RCC 7860 (cell line): ENCODE results near the gene INSR.
"Not testable (repeated sequence)": the region's sequence is repeated elsewhere in the genome, so short reads cannot be mapped to it uniquely, and the experiment has no call there.

Experiments used
- DNase-seq: peaks from one replicate; pipeline ENCODE4 v3.0.0-alpha.2; 2015; ENCODE audit warnings: low spot score
- FAIRE-seq: peaks from 2 replicates; lab custom pipeline; 2012; peaks lifted over from hg19 to GRCh38; lab: Jason Lieb, UNC

The INSR gene

DNA sequence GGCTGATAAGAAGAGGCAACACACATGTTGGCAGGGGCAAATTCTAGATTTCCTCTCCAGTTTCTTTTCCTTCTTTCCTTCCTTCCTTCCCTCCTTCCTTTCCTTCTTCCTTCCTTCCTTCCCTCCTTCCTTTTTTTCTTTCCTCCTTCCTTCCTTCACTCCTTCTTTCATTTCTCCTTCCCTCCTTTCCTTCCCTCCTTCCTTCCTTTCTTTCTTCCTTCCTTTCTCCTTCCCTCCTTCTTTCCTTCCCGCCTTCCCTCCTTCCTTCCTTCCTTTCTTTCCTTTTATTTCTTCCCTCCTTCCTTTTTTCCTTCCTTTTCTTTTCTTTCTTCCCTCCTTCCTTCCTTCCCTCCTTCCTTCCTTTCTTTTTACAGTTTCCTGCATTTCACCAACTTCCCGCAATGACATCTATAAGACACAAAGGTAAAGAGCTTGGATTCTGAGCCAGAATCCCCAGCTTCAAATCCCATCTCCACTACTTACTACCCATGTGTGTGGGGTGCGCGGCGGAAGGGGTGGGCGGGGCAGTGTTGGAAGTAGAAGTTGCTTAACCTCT is 35.3 kb downstream of the INSR start:
- no peak for FAIRE-seq
- no peak for DNase-seq

DNA sequence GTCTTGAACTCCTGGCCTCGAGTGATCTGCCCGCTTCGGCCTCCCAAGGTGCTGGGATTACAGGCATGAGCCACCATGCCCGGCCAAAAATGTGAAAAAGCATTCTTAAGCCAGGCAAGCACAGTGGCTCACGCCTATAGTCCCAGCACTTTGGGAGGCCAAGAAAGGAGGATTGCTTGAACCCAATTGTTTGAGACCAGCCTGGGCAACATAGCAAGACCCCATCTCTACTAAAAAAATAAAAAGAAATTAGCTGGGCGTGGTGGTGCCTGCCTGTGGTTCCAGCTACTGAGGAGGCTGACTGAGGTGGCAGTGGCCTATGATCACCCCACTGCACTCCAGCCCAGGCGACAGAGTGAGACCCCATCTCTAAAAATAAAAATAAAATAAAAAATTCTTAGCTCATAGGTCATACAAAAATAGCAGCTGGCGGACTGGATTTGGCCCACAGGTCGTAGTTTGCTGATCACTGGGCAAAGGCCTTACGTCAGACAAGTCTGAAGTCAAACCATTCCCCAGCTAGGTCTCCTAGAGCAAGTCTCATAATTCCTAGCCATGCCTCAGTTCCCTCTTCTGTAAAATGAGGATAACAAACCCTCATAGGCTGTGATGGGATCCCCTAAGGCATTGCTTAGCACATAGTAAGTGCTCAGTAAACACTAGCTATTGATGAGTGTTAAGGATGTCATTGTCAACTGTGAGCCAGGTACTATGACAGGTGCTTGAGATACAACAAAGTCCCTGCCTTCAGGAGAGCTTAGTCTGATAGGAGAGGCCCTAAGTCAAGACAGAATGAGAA is 36.0 kb downstream of the INSR start:
- DNase-seq (no peak), FAIRE-seq (no peak)

DNA sequence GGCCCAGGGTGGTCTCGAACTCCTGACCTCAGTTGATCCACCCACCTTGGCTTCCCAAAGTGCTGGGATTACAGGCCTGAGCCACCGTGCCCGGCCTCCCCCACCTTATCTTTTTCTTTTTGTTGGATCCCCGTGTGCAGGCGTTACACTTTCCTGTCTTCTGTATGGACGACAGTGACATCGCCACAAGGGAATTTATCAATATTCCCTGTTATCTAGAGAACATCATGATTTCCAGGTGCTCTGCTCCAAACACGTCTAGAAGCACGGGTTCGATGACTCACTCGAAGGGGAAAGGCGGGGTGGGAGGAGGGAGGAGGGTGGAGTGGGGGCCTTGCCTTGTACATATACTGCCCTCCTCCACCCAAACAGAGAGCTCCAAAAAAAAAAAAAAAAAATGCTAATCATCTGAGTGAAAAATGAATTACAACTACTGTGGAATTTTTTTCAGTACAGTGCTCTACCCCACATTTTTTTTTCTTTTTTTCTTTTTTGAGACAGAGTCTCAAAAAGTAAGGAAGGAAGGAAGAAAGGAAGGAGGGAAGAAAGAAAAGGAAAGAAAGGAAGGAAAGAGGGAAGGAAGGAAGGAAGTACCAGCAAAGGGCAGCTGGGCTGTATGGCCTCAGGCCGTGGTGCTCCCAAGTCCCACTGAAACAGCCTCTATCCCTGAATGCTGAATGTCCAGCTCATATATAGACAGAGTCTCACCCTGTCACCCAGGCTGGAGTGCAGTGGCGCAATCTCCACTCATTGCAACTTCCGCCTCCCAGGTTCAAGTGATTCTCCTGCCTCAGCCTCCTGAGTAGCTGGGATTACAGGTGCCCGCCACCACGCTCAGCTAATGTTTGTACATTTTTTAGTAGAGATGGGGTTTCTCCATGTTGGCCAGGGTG is 36.8 kb downstream of the INSR start:
- no peak for FAIRE-seq
- DNase-seq: no peak

DNA sequence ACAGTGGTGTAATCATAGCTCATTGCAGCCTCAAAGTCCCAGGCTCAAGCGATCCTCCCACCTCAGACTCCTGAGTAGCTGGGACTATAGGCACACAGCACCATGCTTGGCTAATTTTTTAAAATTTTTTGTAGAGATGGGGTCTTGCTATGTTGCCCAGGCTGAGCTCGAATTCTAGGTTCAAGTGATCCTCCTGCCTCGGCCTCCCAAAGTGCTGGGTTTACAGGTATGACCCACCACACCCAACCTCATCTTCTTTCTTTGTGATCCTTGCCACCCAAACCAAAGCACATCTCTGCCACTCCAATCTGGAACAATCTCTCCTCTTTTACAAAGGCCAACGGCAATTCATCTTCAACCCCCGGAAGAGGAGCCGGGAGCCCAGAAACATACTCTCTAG is 38.6 kb downstream of the INSR start:
- FAIRE-seq (no peak), DNase-seq (no peak)

DNA sequence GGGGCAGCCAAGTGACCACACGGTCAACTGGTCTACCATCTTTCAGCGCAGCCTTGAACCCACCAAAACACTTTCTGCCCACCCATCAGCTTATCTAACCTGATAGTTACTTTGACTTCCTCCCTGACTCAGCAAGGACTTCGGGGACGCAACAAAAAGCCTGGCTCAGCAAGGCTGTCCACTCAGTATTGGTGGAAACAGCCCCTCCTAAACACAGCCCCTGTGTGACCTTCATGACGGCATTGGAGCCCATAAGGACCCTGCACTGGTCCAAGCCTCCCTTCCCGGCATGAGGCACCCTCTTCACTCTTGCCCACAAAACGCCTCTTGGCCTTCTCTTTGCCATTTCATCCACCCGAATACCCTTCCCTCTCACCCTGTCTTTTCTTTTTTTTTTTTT is 39.1 kb downstream of the INSR start:
- DNase-seq (no peak), FAIRE-seq (no peak)

DNA sequence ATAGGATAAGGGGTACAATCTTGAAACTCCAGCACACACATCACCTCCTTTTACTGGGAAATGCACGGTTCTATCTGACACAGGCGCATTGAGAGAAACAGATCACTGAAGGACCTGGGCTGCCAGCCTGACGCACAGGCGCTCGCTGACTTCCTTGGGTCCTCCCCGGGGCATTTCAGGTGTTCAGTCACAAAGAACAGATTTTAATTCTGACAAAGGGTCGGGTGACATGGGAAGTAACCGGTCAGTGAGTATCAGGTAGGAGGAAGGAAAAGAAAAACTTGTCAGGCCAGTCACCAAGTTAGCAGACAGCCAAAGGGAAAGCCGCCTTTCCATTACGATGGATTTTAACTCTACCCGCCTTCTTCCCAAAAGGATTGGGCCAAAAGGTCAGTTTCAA is 39.6 kb downstream of the INSR start:
- DNase-seq (no peak), FAIRE-seq (no peak)

DNA sequence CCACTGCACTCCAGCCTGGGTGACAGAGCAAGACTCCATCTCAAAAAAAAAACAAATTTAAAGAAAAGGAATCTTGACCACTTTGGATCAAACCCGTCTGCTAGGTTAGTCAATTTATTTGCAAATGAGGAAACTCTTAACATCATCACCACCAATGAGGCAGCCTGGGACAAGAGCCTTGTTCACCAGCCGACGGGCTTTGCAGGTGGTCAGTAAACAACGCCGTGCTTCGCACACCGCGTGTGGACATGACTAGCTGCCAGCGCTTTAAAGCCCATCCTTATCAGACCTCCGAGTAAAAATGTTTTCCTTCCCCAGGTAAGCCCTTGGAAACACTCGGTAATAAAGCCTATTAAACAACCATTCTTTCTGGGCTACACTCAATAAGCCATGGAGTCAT is 41.9 kb downstream of the INSR start:
- no peak for FAIRE-seq
- no peak for DNase-seq

DNA sequence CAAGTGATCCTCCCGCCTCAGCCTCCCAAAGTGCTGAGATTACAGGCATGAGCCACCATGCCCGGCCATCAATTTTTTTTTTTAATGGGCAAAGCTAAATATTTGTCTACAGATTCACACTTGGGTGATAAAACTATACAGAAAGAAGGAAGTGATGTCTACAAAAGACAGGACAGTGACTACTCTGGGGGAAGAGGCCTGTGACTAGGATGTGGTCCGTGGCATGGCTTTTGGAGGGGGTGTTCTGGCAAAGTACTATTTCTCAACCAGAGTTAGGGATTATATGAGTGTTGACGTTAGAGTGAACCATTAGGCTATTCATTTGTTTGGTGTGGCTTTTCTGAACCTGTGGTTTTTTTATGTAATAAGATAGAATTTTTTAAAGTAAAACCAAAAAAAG is 42.7 kb downstream of the INSR start:
- DNase-seq: no peak
- FAIRE-seq: no peak

DNA sequence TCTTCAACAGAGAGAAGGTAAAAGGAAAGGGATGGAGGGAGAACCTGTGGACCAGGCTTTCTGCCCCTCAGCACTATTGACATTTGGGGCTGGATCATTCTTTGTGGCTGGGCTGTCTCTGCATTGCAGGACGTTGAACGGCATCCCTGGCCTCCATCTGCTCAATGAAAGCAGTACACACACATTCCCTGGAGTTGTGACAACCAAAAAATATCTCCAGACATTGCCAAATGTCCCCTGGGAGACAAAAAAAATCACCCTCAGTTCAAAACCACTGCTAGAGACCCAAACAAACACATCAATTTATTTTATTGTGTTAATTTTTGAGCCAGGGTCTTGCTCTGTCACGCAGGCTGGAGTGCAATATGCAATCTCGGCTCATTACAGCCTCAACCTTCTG is 43.3 kb downstream of the INSR start:
- FAIRE-seq (no peak), DNase-seq (no peak)

DNA sequence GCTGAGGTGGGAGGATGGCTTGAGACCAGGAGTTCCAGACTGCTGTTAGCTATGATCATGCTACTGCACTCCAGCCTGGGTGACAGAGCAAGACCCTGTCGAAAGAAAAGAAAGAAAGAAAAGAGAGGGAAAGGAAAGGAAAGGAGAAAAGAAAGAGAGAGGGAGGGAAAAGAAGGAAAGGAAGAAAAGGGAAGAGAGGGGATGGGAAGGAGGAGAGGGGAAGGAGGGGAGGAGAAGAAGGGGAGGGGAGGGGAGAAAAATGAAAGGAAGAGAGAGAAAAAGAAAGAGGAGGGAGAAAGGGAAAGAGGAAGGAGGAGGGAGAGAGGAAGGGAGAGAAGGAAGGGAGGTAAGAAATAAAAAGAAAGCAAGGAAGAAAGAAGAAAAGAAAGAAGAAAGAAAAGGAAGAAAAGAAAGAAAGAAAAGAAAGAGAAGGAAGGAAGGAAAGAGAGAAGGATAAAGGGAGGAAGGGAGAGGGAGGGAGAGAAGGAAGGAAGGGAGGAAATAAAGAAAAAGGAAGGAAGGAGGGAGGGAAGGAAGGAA is 44.1 kb downstream of the INSR start:
- no peak for DNase-seq
- no peak for FAIRE-seq

DNA sequence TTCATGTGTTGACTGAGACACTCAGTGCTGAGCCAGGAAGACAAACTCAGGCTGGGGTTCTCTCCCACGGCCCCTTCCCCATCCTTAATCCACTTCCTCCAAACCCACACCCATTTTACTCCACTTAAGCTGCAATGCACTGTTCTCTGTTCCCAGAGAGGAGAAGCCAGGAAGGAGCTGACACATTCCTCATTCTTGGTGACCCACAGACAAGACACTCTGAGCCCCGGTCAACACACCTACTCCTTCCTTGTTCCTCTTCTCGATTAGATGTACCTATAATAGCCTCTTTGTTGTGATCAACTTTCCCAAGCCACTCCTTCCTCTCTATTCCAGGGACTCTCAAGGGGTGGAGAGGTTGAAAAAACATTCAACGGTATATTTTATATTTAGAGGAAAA is 47.1 kb downstream of the INSR start:
- DNase-seq (no peak), FAIRE-seq (no peak)

DNA sequence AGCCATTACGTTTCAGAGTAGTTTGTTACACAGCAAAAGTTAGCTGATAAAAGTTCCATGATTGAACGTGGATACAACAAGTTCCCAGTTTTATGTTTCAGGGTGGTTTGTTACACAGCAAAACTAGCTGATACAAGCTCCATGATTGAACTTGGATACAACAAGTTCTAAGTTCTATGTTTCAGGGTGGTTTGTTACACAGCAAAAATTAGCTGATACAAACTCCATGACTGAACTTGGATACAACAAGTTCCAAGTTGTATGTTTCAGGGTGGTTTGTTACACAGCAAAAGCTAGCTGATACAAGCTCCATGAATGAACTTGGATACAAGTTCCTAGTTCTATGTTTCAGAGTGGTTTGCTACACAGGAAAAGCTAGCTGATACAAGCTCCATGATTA is 47.6 kb downstream of the INSR start:
- no peak for FAIRE-seq
- DNase-seq: no peak

DNA sequence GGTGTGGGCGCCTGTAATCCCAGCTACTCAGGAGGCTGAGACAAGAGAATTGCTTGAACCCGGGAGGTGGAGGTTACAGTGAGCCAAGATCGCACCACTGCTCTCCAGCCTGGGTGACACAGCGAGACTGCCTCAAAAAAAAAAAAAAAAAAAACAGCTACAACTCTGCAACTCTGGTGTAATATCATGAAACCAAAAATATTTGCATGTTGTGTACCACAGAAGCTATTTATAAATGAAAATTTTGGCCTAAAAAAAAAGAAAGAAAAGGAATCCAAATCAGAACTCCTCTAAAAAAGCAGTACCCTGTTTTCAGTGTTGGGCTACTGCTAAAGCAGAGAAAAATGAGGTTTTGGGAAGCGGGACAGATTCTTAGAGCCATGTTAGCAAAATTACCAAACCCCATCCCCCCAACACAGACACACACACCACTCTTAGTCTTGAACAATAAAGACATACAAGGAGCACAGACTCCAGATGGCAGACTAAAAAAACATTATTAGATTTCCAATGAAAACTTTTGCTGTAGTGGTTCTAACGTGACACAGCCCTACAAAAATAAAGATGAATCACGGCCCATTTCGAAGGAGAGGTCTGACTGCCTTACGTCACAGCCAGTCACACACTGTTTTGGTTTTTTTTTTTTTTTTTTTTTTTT is 51.5 kb downstream of the INSR start:
- FAIRE-seq (no peak), DNase-seq (no peak)

DNA sequence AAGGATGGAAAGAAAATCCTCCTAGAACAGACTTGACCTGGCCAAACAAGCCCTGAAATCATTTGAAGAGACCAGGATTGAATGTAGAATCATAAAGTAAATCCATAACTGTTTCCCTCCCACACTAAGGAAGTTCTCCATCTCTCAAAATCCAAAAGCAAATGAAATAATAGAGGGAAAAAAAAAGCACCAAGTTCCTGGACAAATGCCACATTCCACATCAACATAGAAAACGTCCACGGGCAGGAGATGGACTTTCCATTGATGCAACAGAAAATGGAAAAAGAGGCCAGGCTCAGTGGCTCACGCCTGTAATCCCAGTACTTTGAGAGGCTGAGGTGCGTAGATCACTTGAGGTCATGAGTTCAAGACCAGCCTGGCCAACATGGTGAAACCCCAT is 56.2 kb downstream of the INSR start:
- FAIRE-seq (no peak), DNase-seq (no peak)

DNA sequence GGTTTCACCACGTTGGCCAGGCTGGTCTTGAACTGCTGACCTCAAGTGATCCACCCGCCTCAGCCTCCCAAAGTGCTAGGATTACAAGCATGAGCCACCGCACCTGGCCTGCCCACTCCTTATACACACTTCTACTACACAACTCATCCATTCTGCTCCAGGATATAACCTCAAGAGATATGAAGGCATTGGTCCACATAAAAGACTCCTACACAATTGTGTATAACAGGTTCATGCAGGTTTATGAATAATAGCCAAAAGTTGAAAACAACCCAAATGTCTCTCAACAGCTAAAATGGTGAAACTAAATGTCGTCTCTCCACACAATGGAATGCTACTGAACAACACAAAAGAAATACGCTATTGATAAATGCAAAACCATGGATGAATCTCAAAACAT is 58.1 kb downstream of the INSR start:
- DNase-seq: no peak
- FAIRE-seq: no peak

DNA sequence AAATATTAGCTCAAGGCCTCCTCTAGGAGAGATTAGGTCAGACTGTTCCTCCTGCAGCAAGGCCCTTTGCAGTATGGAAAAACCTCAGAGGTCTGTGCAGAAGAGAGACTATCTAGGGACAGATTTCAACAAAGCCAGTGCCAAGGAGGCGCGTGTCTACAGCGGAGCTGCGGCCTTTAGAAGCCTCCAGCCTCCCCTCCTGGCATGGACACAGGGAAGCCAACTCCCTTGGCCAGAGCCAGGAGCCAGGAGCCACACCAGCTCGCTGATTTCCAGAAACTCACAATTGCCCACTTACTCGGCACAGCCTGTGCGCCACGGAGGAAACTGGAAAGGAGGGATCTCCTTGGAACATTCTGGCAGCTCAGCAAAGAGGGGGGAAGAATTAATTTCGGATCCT is 63.4 kb downstream of the INSR start:
- no peak for FAIRE-seq
- no peak for DNase-seq

DNA sequence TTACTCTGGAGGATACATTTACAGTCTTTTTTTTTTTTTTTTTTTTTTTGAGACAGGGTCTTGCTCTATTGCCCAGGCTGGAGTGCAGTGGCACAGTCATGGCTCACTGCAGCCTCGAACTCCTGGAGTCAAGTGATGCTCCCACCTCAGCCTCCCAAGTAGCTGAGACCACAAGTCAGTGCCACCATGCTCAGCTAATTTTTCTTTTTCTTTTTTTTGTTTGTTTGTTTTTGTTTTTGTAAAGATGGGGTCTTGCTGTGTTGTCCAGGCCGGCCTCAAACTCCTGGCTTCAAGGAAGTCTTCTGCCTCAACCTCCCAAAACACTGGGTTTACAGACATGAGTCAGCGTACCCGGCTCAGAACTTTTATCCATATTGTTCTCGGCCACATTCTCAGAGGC is 64.5 kb downstream of the INSR start:
- FAIRE-seq (no peak), DNase-seq (no peak)

DNA sequence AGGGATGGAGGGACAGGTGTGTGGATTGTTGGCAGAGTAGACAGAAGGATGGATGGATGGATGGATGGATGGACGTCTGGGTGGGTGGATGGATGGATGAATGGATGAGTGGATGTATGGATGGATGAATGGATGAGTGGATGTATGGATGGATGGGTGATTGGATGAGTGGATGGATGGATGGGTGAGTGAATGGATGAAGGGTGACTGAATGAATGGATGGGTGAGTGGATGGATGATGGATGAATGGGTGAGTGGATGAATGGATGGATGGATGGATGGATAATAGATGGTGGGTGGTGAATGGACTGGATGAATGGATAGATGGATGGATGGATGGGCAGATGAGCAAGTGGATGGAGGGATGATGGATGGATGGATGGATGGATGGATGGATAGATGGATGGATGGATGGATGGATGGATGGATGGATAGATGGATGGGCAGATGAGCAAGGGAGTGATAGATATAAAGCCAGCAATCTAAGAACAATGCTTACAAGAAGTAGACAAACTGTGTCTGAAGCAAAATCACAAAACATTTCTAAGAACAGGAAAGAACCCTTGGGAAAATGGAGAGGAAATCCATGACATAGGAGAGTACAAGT is 65.2 kb downstream of the INSR start:
- DNase-seq (no peak), FAIRE-seq (no peak)

DNA sequence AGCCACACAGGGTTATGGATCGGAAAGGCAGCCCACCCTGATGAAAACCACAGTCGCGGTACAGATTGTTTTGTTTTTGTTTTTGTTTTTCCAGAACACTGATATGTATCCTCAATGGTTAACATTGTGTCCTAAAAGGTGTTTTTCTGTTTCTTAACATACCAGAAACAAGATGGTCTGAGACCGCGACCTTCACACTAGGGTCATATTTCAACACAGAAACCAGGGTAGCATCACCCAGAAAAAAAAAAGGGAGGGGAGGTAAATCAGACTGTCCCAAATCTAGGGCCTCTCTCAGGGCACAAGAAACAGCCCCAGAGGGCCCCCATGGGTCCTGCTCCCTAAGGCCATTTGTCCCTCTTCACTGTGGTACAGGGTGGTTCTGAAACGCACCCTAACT is 66.5 kb downstream of the INSR start:
- FAIRE-seq (no peak), DNase-seq (no peak)

DNA sequence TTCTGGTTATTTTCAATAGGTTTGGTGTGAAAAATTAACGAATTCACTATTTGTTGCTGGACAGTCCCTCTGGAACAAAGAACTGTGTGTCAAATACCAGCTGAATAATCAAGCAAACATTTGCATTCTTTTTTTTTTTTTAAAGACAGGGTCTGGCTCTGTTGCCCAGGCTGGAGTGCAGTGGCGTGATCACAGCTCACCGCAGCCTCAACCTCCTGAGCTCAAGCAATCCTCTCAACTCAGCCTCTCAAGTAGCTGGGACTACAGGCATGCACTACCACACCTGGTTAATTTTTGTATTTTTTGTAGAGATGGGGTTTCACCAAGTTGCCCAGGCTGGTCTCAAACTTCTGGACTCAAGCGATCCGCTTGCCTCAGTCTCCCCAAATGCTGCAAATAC is 67.1 kb downstream of the INSR start:
- DNase-seq, FAIRE-seq: not testable (repeated sequence)

DNA sequence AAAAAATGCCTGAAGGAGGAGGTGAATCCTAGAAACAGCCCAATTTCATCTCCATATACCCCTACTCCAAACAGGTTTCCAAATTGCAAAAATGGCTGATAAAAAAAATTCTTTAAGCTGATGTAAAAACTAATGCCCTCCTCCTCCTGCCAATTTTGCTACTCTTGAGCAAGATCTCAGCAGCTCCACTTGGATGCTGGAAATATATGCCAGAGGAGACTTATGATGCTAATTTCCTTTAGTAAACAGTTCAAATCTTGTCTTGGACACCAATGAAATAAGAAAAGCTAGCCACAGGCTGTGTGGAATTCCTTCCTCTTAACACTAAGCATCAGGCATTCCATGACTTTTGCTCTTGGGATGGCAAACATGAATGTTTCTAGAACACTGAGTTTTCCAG is 67.5 kb downstream of the INSR start:
- DNase-seq (no peak), FAIRE-seq (no peak)
